Right renal pelvis (tissue), 4 donors: Measurements from ENCODE around the gene RND3. TPM values are rescaled to one million over a fixed set of nuclear protein-coding genes. Genes with fewer than 3 reads are reported as not detected.

Experiments used
- DNase-seq, 4 donors: peaks; one replicate each; pipeline ENCODE4 v3.0.0-alpha.2; 2013; ENCODE audit warnings: low read depth in 4 of 4, low spot score in 3 of 4, missing footprints in 1 of 4
- polyA plus RNA-seq, 4 donors: library from polyadenylated mRNA; unstranded; fragments of 120-200 nt; gene quantifications; one replicate each; pipeline ENCODE4 v1.2.1, GENCODE V29; 2013; ENCODE audit not compliant: insufficient read length in 4 of 4

Gene RND3
- polyA plus RNA-seq, 4 donors = 43.6 to 60.8 (median 52.7) TPM

DNA sequence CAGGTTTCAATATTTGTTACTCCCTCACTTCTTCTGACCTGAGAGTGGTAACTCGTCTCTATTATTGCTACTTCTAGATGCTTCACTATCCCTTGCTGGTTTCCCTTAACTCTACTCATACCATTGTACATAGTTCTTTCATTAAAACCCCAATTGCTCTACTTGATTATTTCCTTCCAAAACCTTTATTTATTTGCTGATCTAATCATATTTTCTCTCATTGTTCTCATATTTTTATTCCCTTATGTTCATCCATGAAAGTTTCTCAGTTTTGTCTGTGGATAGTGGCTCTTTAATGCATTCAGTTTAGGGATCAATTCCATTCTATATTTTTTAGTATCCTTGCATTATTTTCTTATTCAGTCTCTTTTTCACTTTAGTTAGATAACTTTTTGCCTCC is 42.1 kb downstream of the RND3 start:
- no peak for DNase-seq

DNA sequence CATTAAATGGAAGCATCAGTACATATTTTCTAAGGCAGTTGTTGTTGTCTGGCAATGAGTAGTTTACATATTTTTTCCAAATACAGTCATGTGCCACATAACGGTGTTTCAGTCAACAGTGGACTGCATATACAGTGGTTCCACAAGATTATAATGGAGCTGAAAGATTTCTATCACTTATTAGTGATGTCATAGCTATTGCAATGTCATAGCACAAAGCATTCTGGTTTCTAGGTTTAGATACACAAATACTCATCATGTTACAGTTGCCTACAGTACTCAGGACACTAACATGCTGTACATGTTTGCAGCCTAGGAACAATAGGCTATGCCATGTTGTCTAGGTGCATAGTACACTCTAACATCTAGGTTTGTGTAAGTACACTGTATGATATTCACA is 45.0 kb downstream of the RND3 start:
- no peak for DNase-seq

DNA sequence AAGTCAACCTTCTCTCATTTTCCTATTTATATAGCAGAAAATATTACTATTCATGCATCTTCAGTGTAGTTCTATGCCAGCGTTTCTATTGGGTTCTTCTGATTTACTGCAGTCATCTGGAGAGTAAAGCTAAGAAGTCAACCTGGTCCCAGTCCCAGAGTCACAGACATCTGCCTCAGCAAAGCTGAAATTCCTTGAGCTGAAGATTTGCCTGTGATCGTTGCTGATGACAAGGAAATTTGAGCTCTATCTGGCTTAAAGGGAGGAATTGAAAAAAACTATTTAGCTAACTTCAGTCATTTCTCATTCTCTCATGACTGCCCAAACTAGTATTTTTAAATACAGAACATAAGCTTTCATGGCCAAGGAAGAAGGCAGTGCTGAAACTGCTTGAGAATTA is 45.7 kb downstream of the RND3 start:
- DNase-seq = no peak

DNA sequence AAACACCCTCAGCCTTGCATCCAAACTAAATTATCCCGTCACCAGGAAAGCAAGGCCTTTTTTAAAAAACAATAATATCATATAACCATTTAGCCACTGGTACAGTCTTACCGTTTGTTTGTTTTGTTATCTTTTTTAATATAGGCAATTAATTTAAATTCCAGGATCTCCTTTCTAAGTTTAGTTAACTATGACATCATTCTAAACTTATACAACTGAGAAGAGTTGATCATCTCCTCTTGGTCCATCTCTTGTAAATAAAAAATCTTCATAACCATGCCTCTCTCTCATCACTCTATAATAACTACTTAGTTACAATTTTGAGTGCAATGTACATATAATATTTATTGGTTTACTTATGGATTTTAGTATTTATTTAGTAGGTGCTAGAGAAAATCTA is 46.2 kb downstream of the RND3 start:
- no peak for DNase-seq

DNA sequence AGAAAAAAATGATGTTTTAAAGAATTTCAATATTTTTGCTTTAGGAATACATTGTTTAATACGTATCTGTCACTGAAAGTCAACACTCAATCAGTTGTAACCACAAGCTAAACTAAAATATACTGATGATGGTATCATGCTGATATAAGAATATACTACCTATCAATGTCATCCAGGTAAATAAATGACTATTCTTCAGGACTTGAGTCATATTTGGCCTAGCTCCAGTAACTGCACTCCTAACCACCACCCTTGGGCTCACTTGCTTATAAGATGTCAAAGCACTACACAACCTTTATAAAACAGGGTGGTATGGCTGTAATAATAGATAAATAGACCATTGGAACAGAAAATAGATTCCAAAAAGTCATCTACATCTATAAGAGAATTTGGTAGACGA is 48.8 kb downstream of the RND3 start:
- DNase-seq = no peak

DNA sequence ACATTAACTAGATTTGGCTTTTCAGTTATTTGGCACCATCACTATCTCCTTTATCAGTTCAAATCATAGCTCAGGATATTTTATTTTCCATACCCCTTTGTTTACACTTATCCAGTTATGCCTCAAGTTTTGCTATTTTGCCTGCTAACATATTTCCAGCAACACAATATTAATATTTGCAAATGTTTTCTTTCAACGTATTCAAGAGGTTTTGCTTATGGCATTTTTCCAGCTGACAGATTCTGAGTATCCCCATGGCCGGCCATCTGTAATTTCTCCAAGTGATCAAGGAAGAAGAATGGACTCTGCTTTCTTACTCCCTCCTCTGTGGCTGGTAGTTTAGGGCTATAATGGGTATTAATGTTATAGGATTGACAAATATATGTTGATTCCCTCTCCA is 49.4 kb downstream of the RND3 start:
- no peak for DNase-seq

DNA sequence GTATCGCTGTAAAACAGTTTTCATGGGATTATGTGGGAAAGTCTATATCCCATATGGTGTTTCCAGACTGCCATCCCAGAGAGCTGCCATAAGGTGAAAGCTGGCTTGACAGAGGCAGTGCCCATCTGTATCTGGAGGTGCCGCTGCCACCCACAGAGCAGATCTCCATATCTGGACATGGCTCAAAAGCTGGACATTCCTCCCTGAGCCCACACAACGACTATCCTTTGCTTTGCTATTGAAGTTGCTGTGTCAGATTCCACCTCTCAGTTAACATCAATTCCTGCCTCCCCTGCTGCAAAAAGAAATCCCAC is 55.2 kb downstream of the RND3 start:
- no peak for DNase-seq

DNA sequence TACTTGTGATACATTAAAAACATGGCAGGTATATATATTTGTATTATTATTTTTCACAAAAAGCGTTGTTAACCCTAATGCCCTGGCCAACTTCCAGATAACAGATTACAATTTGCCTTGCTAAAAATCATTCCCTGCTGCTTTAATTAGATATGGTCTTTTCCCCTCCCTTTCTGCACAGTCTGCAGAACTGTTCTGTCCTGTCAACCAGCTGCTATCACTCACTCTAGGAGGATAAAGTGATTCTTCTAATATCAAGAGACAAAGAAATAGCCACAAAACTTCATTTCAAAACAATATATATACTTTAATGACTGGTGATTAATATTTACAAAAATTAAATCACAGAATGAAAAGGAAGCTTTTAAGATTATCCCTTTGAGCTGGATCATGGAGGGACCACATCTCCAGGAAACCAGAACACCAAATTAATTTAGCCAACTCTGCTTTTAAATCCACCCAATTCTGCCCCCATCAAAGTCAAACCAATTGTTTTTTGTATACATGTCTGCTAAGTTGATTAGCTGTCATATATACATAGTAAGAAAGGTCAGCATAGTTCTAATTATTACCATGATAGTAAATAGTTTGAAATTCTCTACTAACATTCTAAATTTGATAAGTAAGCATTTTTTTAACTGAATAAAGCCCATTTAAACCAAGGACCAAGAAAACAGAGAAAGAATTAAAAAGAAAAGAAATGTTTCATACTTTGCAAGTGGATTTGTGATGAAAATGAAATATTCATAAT is 55.7 kb downstream of the RND3 start:
- no peak for DNase-seq

DNA sequence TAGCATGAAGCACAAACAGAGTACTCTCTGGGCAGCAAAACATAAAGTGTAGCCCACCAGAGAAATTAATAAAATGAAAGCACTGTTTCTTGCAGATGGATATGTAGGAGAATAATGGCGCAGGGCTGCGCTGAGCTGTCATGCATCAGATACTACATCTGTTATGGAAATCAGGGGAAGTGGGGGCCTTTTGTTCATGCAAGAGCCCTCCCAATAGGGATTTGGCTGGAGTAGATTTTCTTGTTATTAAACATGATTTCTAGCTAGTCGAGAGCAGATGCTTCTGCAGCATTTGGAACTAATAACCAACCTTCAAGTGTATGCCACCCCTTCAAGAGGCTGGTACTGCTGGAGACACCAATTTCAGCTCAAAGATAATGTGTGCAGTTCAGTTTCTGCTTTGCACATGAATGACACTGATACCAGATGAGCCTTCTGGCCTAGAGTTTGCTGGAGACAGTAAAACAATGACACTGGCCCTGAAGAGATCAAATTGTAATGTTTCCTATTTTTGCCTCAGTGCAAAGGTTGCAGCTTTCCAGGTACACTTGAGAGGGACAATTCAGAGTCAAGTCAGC is 58.0 kb downstream of the RND3 start:
- DNase-seq = no peak

DNA sequence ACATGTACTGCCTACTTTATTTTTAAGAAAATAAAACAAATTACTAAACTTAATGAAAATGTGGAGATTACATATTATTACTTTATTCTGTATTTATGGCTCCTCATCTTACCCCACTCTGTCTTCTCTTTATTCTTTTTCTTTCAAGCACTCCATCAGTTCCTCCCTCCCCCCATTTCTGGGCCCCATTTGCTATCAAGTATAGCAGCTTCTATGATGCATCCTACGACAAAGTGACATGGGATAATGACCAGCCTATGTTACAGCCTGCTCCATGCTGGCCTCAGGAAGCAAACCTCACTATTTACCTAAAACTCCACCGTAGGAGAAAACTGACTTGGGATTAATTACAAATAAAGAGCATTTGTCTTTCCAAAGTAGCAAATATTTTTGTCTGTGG is 58.8 kb downstream of the RND3 start:
- DNase-seq = no peak

DNA sequence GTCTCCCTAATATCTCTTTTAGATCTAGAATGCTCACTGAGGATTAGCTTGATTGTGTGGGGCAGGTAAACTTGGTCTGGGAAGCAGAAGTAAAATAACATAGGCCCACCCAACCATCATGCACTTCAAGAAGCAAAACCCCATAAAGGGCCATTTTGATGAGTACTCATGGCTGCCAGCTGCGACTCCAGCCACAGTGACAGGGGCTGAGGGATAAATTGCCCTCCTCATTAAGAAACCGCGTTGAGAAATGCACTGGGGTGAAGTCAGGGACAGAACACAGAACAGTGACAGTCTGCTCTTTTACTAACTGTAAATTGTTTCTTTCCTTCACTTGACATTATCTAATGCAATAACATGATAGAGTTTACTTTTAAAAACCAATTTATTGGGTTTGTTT is 60.2 kb downstream of the RND3 start:
- DNase-seq = no peak

DNA sequence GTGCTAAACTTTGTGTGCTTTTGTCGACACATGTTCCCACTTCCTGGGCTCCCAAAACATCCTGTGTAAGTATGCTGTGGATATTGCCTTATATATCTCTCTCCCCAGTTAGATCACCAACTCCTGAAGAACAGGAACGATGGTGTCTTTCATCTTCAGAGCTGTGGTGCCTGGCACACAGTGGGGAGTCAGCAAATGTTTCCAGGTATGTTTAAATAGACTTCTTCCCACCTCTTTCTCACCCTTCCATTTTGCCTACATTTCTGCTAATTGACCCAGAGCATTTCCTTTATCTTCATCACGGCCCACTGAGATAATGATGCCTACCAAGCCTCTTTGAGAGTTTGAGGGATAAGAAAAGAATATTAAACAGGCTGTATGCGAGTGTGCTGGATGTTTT is 60.7 kb downstream of the RND3 start:
- DNase-seq = no peak

DNA sequence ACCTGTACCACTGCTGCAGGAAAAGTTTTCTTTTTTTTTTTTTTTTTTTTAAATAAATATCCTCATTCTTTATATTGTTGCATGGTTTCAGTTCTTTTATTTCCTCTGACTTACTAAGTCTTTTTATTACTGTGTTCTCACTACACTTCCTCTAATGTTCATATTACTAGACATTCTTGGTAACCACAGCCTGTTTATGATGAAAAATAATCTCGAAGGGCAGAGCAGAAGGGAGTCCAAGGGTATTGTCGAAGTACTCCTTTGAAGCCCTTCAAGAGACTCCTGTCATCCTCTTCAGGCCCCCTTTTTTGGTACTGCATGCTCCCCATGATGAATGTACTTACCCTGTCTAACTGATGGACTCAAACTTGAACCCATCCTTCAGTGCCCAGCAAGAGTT is 61.2 kb downstream of the RND3 start:
- no peak for DNase-seq

DNA sequence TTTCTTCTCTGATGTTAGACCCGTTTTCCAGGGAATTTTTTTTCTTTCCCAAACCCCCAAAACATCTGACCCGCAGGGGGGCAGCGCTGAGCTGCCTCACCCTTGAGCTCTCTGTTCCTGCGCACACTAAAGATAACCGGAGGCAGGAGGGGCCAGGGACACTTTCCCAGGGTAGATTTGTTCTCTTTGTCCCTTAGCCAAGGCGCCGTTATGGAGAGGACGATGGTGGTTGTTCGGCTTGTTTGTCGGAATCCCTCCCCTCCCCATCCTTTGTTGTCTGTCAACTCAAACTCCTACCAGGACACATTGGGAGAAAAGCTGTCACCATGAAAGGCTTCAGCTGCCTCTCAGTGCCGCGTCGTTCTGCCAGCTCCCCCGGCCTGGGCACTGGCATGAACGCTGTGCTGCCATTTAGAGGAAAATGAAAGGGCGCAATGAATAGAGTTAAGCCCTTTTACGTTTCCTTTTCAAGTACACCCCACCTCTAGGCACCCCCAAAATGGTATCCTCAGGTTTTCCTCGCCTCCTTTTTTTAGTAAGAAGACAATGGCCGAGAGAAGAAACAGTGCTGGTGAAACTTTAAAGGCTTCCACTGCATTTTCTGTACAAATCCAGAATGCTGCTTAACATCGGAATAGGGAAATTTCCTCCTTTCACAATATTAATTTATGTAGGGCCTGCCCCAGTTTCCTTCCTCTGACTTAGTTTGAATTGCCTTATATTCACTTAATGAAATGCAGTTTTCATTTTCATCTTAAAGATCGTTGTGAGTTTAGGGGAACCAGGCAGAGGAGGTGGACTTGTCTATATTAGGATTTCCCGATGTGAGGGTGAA is 62.1 kb downstream of the RND3 start:
- DNase-seq = no peak

DNA sequence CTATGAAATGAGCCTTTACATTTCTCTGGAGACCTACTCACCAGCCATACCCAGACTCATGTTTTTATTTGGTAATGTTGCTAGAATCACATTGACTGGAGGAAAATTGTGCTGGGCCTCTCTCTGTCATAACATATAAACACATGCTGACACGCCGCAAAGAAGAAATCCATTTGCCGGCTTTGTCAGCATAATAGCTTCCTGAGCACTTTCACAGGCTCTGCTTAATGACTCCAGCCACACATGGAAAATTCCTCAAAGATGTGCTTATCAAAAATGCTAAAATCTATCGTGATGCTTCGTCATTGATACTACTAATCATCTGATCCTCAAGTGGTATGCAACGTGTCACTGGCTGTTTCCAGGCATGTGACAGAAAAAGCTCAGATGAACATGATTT is 63.1 kb downstream of the RND3 start:
- DNase-seq = no peak

DNA sequence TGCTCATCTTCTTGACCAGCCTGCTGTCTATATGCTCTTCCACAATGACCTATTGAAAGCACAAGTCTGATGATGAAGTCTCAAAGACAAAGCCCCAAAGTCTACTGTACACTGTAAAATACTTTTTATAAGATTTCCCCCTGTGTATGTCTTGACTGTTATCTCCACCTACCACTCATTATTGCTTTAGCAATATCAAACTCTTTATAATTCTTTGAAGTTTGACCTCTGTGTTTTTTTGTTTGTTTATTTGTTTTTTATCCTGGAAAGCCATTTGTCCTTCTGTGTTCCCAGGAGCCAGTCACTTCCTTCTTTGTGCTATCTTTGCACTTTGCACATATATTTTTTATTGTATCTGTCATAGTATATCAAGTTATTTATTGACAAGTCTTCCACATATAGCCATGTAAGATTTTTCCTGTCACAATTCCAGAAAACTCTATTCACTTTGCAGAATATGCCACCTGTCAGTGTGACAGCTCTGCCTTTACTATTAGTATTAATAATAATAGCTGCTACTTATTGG is 66.3 kb downstream of the RND3 start:
- no peak for DNase-seq

DNA sequence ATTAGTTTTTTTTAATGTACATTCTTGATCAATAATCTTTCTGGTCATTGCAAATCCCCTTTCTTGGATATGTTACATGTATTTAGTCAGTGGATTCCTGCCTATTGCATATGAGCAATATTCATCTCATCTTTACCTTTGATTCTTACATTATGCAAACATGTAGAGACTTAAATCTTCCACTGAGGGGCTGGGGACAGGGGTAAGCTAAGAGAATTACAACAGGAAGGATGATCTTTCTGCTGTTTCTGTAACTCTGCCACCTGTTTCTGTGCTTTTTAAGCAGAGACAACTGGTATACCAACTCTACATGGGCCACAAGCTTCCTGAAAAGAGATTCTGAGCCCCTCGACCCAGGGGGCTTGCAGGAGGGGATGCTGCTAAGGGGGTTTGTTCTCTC is 68.6 kb downstream of the RND3 start:
- no peak for DNase-seq
